MM.1S (cell line): ENCODE results near the gene SLC35B3.
"Not testable (repeated sequence)": the region's sequence is repeated elsewhere in the genome, so short reads cannot be mapped to it uniquely, and the experiment has no call there.

Experiments used
- DNase-seq: peaks from one replicate; pipeline ENCODE4 v3.0.0-alpha.2; 2015
- H2AFZ ChIP-seq: fragments of 300-600 bp; sonication (generic); 2 replicates; pipeline ENCODE4 v1.6.0; 2016; ENCODE audit warnings: antibody characterized with exemption, low read length
- H3F3A ChIP-seq: fragments of 300-600 bp; sonication (generic); 2 replicates; pipeline ENCODE4 v1.6.1; 2016; ENCODE audit warnings: mild to moderate bottlenecking, antibody characterized with exemption, low read length, moderate library complexity, mixed read lengths; ENCODE audit not compliant: insufficient read depth
- H3K27ac ChIP-seq: fragments of 300-600 bp; sonication (generic); 2 replicates; pipeline ENCODE4 v1.5.1; 2016; ENCODE audit warnings: mild to moderate bottlenecking, low read length
- H3K27me3 ChIP-seq: fragments of 300-600 bp; sonication (generic); replicated peaks from 2 replicates; pipeline ENCODE4 v1.6.0; 2016; ENCODE audit warnings: low read length; ENCODE audit not compliant: insufficient read depth
- H3K36me3 ChIP-seq: fragments of 300-600 bp; sonication (generic); replicated peaks from 2 replicates; pipeline ENCODE4 v1.6.1; 2016; ENCODE audit warnings: mild to moderate bottlenecking, low read length, mixed read lengths; ENCODE audit not compliant: insufficient read depth
- H3K4me1 ChIP-seq: fragments of 300-600 bp; sonication (generic); 2 replicates; pipeline ENCODE4 v1.6.1; 2016; ENCODE audit warnings: low read length, mixed read lengths
- H3K4me2 ChIP-seq: fragments of 300-600 bp; sonication (generic); 2 replicates; pipeline ENCODE4 v1.6.0; 2016; ENCODE audit warnings: low read depth, low read length
- H3K4me3 ChIP-seq: fragments of 300-600 bp; sonication (generic); 2 replicates; pipeline ENCODE4 v1.5.1; 2016; ENCODE audit warnings: low read length, mixed read lengths
- H3K79me2 ChIP-seq: fragments of 300-600 bp; sonication (generic); 2 replicates; pipeline ENCODE4 v1.6.1; 2016; ENCODE audit warnings: mixed run types, low read length, mixed read lengths
- H3K9ac ChIP-seq: fragments of 300-600 bp; sonication (generic); 2 replicates; pipeline ENCODE4 v1.6.1; 2016; ENCODE audit warnings: low read length, mixed read lengths
- H3K9me2 ChIP-seq: fragments of 300-600 bp; sonication (generic); replicated peaks from 2 replicates; pipeline ENCODE4 v1.6.1; 2016; ENCODE audit warnings: mild to moderate bottlenecking, low read length, mixed read lengths; ENCODE audit not compliant: insufficient read depth
- H3K9me3 ChIP-seq: fragments of 300-600 bp; sonication (generic); replicated peaks from 2 replicates; pipeline ENCODE4 v1.6.1; 2016; ENCODE audit warnings: mild to moderate bottlenecking, low read length, mixed read lengths; ENCODE audit not compliant: insufficient read depth
- H4K20me1 ChIP-seq: fragments of 300-600 bp; sonication (generic); 2 replicates; pipeline ENCODE4 v1.6.1; 2016; ENCODE audit warnings: mild to moderate bottlenecking, low read length, moderate library complexity, mixed read lengths; ENCODE audit not compliant: insufficient read depth
- CTCF ChIP-seq: fragments of 300-600 bp; sonication (generic); IDR thresholded peaks from 2 replicates; pipeline ENCODE4 v1.5.1; 2016; ENCODE audit warnings: antibody characterized with exemption, low read length, mixed read lengths
- EZH2 ChIP-seq: fragments of 300-600 bp; sonication (generic); optimal IDR thresholded peaks from 2 replicates; pipeline ENCODE3; 2017; ENCODE audit warnings: low read depth, mild to moderate bottlenecking, antibody characterized with exemption, low read length, mixed read lengths
- EZH2phosphoT487 ChIP-seq: fragments of 300-600 bp; sonication (generic); IDR thresholded peaks from 2 replicates; pipeline ENCODE4 v1.6.1; 2018; ENCODE audit warnings: antibody characterized with exemption, low read length

Gene SLC35B3

GRCh38 chr6:8462694-8463093 is 27.3 kb upstream of the SLC35B3 start:
- H3K9me3 ChIP-seq = no peaks in the 10 kb centered on the region
- H3K4me1 ChIP-seq = no peaks in the 10 kb centered on the region
- no peak overlapping the region for H3K27ac ChIP-seq
- no peaks in the 10 kb centered on the region for H3F3A ChIP-seq
- no peak overlapping the region for H3K9ac ChIP-seq
- H3K9me2 ChIP-seq = no peaks in the 10 kb centered on the region
- H3K4me2 ChIP-seq = no peak overlapping the region
- no peak for DNase-seq
- H4K20me1 ChIP-seq = no peaks in the 10 kb centered on the region
- no peak overlapping the region for H2AFZ ChIP-seq
- H3K36me3 ChIP-seq = no peaks in the 10 kb centered on the region
- H3K27me3 ChIP-seq = no peaks in the 10 kb centered on the region
- no peak for TF ChIP-seq CTCF
- TF ChIP-seq EZH2 = no peak
- no peak for TF ChIP-seq EZH2phosphoT487
- H3K79me2 ChIP-seq = no peaks in the 10 kb centered on the region
- H3K4me3 ChIP-seq = no peak overlapping the region

- Histone ChIP-seq H3K79me2 (no peaks in the 10 kb centered on the region), H3K4me3 (no peak overlapping the region), H2AFZ (no peak overlapping the region), H3K4me1 (no peaks in the 10 kb centered on the region), H3K27me3 (no peaks in the 10 kb centered on the region), H3K9me3 (no peaks in the 10 kb centered on the region), H3K27ac (no peak overlapping the region), H3K9ac (no peak overlapping the region), H3K36me3 (no peaks in the 10 kb centered on the region), H4K20me1 (no peaks in the 10 kb centered on the region), H3F3A (no peaks in the 10 kb centered on the region), H3K4me2 (no peak overlapping the region), H3K9me2 (no peaks in the 10 kb centered on the region)
- TF ChIP-seq CTCF = peak; percentile 34
- TF ChIP-seq EZH2 = no peak
- DNase-seq = no peak
Observed at GRCh38 chr6:8462169-8462568, 26.8 kb upstream of the SLC35B3 start.

- no peaks in the 10 kb centered on the region for H3K36me3 ChIP-seq
- H2AFZ ChIP-seq = no peak overlapping the region
- H3F3A ChIP-seq = no peaks in the 10 kb centered on the region
- H3K4me3 ChIP-seq = no peak overlapping the region
- H3K9ac ChIP-seq = no peak overlapping the region
- H3K9me2 ChIP-seq = no peaks in the 10 kb centered on the region
- DNase-seq = no peak
- H3K79me2 ChIP-seq = no peaks in the 10 kb centered on the region
- no peak overlapping the region for H3K27ac ChIP-seq
- H3K9me3 ChIP-seq = no peaks in the 10 kb centered on the region
- no peaks in the 10 kb centered on the region for H3K4me1 ChIP-seq
- no peaks in the 10 kb centered on the region for H3K27me3 ChIP-seq
- no peak overlapping the region for H3K4me2 ChIP-seq
- TF ChIP-seq EZH2 (no peak), EZH2phosphoT487 (no peak), CTCF (no peak)
- H4K20me1 ChIP-seq = no peaks in the 10 kb centered on the region
Observed at GRCh38 chr6:8446391-8446790, 11.0 kb upstream of the SLC35B3 start.

GRCh38 chr6:8445930-8446329 is 10.6 kb upstream of the SLC35B3 start:
- not testable (repeated sequence) for H3K4me2 ChIP-seq, H3F3A ChIP-seq, H3K9ac ChIP-seq, H3K4me1 ChIP-seq, H3K79me2 ChIP-seq, DNase-seq, H4K20me1 ChIP-seq, H2AFZ ChIP-seq, H3K9me2 ChIP-seq, H3K27ac ChIP-seq, H3K4me3 ChIP-seq, H3K27me3 ChIP-seq, H3K9me3 ChIP-seq, H3K36me3 ChIP-seq
